GM13977 (cell line): ENCODE data around the gene GJA10.

ENCODE experiments used
- DNase-seq: peaks from one replicate; pipeline ENCODE4 v3.0.0; 2012; ENCODE audit warnings: low spot score
- CTCF ChIP-seq: IDR thresholded peaks from 2 replicates; pipeline ENCODE4 v1.5.1; 2012; ENCODE audit warnings: mild to moderate bottlenecking, control low read depth; ENCODE audit not compliant: insufficient read depth; ENCODE audit errors: extremely low read depth, missing control alignments
- in situ Hi-C: fragments of 300-500 bp; cut with MboI; formaldehyde crosslinking; loops from one replicate; pipeline ENCODE4 v1.12.0; 2022; ENCODE audit warnings: low sequenced_read_pairs, low pct_unique_long_range_greater_than_20kb, mixed read lengths, inconsistent platforms; ENCODE audit not compliant: unreplicated experiment

The GJA10 gene

GRCh38 chr6:89944181-89944755, 50.0 kb downstream of the GJA10 start:
- no peak for TF ChIP-seq CTCF
- in situ Hi-C loops: loop anchor here (10.0 kb wide), 1 partner anchor 531 kb away; no protein-coding TSS in a partner anchor
- DNase-seq: no peak

GRCh38 chr6:89944826-89945407, 50.6 kb downstream of the GJA10 start:
- peak; percentile 49 for TF ChIP-seq CTCF
- DNase-seq: no peak
- in situ Hi-C loops: loop anchor here (10.0 kb wide), 1 partner anchor 530 kb away; no protein-coding TSS in a partner anchor
